NB4 (cell line): ENCODE measurements around the gene GCSH.

Experiments used
- CTCF ChIP-seq: IDR thresholded peaks from one replicate; pipeline ENCODE4 v1.5.1; 2012; ENCODE audit warnings: low read depth, low read length
- MAX ChIP-seq: IDR thresholded peaks from 2 replicates; pipeline ENCODE4 v1.6.1; 2011; ENCODE audit warnings: low read depth, low read length
- MYC ChIP-seq: IDR thresholded peaks from 2 replicates; pipeline ENCODE4 v1.6.1; 2011; ENCODE audit warnings: low read depth, low read length
- POLR2A ChIP-seq: IDR thresholded peaks from 2 replicates; pipeline ENCODE4 v1.6.1; 2011; ENCODE audit warnings: mild to moderate bottlenecking; ENCODE audit not compliant: insufficient read length; ENCODE audit errors: extremely low read depth

GRCh38 chr16:81117436-81117835, 21.2 kb upstream of the GCSH start:
- no peak for TF ChIP-seq POLR2A
- no peak for TF ChIP-seq CTCF
- no peak for TF ChIP-seq MAX
- TF ChIP-seq MYC = no peak
